ENCODE measurements around the gene PIEZO2.
A peak's percentile ranks its signal among the peaks of the same experiment; 100 is the strongest.

- TF ChIP-seq, protein P1, sequence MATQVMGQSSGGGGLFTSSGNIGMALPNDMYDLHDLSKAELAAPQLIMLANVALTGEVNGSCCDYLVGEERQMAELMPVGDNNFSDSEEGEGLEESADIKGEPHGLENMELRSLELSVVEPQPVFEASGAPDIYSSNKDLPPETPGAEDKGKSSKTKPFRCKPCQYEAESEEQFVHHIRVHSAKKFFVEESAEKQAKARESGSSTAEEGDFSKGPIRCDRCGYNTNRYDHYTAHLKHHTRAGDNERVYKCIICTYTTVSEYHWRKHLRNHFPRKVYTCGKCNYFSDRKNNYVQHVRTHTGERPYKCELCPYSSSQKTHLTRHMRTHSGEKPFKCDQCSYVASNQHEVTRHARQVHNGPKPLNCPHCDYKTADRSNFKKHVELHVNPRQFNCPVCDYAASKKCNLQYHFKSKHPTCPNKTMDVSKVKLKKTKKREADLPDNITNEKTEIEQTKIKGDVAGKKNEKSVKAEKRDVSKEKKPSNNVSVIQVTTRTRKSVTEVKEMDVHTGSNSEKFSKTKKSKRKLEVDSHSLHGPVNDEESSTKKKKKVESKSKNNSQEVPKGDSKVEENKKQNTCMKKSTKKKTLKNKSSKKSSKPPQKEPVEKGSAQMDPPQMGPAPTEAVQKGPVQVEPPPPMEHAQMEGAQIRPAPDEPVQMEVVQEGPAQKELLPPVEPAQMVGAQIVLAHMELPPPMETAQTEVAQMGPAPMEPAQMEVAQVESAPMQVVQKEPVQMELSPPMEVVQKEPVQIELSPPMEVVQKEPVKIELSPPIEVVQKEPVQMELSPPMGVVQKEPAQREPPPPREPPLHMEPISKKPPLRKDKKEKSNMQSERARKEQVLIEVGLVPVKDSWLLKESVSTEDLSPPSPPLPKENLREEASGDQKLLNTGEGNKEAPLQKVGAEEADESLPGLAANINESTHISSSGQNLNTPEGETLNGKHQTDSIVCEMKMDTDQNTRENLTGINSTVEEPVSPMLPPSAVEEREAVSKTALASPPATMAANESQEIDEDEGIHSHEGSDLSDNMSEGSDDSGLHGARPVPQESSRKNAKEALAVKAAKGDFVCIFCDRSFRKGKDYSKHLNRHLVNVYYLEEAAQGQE (IDR thresholded peaks at IDR 0.05; ENCODE audit: insufficient replicate concordance, low read depth) = no peak
- peak; percentile 98 for TF ChIP-seq CTCF (IDR thresholded peaks at IDR 0.05; ENCODE audit: insufficient read depth, low read length)
- TF ChIP-seq POLR2AphosphoS5 (IDR thresholded peaks at IDR 0.05; ENCODE audit: low read depth) = peak; percentile 43; the same call in 1 of the 2 replicates
- no peak for TF ChIP-seq SPI1 (IDR thresholded peaks at IDR 0.05; ENCODE audit: borderline replicate concordance, low read depth)
- no peak for TF ChIP-seq GABPA (IDR thresholded peaks at IDR 0.05; ENCODE audit: low read depth)
These were observed 362.0 kb downstream of the PIEZO2 start for GRCh38 chr18:10787293-10787901.
